OCI-LY1 (cell line): ENCODE results near the gene GRAMD1B.

Experiments used
- EZH2 ChIP-seq: fragments of 200-600 bp; sonication (generic), shearing (Covaris generic); IDR thresholded peaks from 2 replicates; pipeline ENCODE4 v1.8.0; 2017; ENCODE audit warnings: borderline replicate concordance, mixed run types, mild to moderate bottlenecking, antibody characterized with exemption, low read length, moderate library complexity, mixed read lengths
- TF ChIP-seq, protein P1 (sequence below): fragments of 200-600 bp; sonication (generic), shearing (Covaris generic); IDR thresholded peaks from 2 replicates; pipeline ENCODE4 v1.5.1; 2017; ENCODE audit warnings: mild to moderate bottlenecking, antibody characterized with exemption, low read length, moderate library complexity, mixed read lengths

DNA sequence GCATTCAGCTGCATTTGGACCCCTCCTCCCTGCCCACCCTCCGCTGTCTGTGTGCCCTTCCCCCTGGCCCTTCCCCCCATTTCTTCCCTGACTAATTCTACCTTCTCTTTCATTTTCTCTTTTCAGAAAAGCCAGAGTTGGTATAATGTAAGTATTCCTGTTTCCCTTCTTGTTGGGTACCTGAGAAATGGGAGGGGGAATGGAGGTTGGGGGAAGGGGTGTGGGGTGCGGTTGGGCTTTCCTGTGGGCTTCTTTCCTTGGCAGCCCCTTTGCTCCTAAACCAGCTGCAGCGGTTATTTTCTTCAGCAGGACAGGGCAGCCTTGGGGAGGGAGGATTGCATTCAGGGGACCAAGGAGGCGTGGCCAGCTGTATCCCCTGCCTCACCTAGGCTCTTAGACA, 154.1 kb downstream of the GRAMD1B start:
- TF ChIP-seq, protein P1, sequence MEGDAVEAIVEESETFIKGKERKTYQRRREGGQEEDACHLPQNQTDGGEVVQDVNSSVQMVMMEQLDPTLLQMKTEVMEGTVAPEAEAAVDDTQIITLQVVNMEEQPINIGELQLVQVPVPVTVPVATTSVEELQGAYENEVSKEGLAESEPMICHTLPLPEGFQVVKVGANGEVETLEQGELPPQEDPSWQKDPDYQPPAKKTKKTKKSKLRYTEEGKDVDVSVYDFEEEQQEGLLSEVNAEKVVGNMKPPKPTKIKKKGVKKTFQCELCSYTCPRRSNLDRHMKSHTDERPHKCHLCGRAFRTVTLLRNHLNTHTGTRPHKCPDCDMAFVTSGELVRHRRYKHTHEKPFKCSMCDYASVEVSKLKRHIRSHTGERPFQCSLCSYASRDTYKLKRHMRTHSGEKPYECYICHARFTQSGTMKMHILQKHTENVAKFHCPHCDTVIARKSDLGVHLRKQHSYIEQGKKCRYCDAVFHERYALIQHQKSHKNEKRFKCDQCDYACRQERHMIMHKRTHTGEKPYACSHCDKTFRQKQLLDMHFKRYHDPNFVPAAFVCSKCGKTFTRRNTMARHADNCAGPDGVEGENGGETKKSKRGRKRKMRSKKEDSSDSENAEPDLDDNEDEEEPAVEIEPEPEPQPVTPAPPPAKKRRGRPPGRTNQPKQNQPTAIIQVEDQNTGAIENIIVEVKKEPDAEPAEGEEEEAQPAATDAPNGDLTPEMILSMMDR, result no peak
- no peak for TF ChIP-seq EZH2
